Smooth muscle cell (in vitro differentiated cells): ENCODE results near the gene KCNA3. TPM values are rescaled to one million over a fixed set of nuclear protein-coding genes. Genes with fewer than 3 reads are reported as not detected.

Experiments
- DNase-seq: peaks from one replicate; lab custom pipeline; 2025; ENCODE audit not compliant: unreplicated experiment; lab: John Stamatoyannopoulos, UW
- H2AFZ ChIP-seq: fragments of 200-600 bp; sonication (generic); 2 replicates; pipeline ENCODE4 v1.6.0; 2016; ENCODE audit warnings: antibody characterized with exemption, low read depth, mild to moderate bottlenecking
- H3F3A ChIP-seq: fragments of 200-600 bp; sonication (generic); 2 replicates; pipeline ENCODE4 v1.6.0; 2017; ENCODE audit warnings: antibody characterized with exemption, low read depth
- H3K27ac ChIP-seq: fragments of 200-600 bp; sonication (generic); 2 replicates; pipeline ENCODE4 v1.5.1; 2016; ENCODE audit warnings: low read depth, mild to moderate bottlenecking
- H3K27me3 ChIP-seq: fragments of 200-600 bp; sonication (generic); 2 replicates; pipeline ENCODE4 v1.6.1; 2016; ENCODE audit warnings: low read depth, mild to moderate bottlenecking
- H3K36me3 ChIP-seq: fragments of 200-600 bp; sonication (generic); 2 replicates; pipeline ENCODE4 v1.5.1; 2016; ENCODE audit warnings: low read depth
- H3K4me1 ChIP-seq: fragments of 200-600 bp; sonication (generic); 2 replicates; pipeline ENCODE4 v1.5.1; 2016; ENCODE audit warnings: low read depth
- H3K4me2 ChIP-seq: fragments of 200-600 bp; sonication (generic); 2 replicates; pipeline ENCODE4 v1.6.0; 2016; ENCODE audit warnings: mild to moderate bottlenecking
- H3K4me3 ChIP-seq: fragments of 200-600 bp; sonication (generic); 2 replicates; pipeline ENCODE4 v1.5.1; 2016; ENCODE audit warnings: mild to moderate bottlenecking
- H3K79me2 ChIP-seq: fragments of 200-600 bp; sonication (generic); 2 replicates; pipeline ENCODE4 v1.6.0; 2016; ENCODE audit warnings: low read depth, mild to moderate bottlenecking
- H3K9ac ChIP-seq: fragments of 200-600 bp; sonication (generic); 2 replicates; pipeline ENCODE4 v1.6.0; 2016; ENCODE audit warnings: low read depth
- H3K9me3 ChIP-seq: fragments of 200-600 bp; sonication (generic); replicated peaks from 2 replicates; pipeline ENCODE4 v1.5.1; 2016; ENCODE audit warnings: low read depth
- H4K20me1 ChIP-seq: fragments of 200-600 bp; sonication (generic); 2 replicates; pipeline ENCODE4 v1.6.0; 2016; ENCODE audit warnings: low read depth
- CTCF ChIP-seq: fragments of 200-600 bp; sonication (generic); IDR thresholded peaks from 2 replicates; pipeline ENCODE4 v1.5.1; 2017; ENCODE audit warnings: borderline replicate concordance, mild to moderate bottlenecking, antibody characterized with exemption; ENCODE audit not compliant: insufficient read depth, poor library complexity, severe bottlenecking
- WGBS: methylation state at CpG from one replicate; pipeline ENCODE4 v1.1.7; 2016; ENCODE audit warnings: low lambda C conversion rate; 5-methylcytosine and 5-hydroxymethylcytosine counted together
- polyA plus RNA-seq: library from polyadenylated mRNA; unstranded; fragments of >200 nt; fragmentation: Nextera tagmentation; extraction: Ambion mirVana; gene quantifications from 2 replicates; pipeline ENCODE4 v1.2.1, GENCODE V29; 2016
- total RNA-seq: library from RNA; depleted of rRNA; stranded (reverse); fragments of >200 nt; gene quantifications from 2 replicates; pipeline ENCODE4 v1.2.3, GENCODE V29; 2014

The KCNA3 gene
- total and polyA plus RNA-seq, 2 experiments from 2014 or later, result 3.7 to 9.3 TPM

- peaks cover 4% of the 10 kb centered on the region for H3K27me3 ChIP-seq
- H3K9me3 ChIP-seq, result no peaks in the 10 kb centered on the region
- no peak overlapping the region for H2AFZ ChIP-seq
- H3K4me1 ChIP-seq, result no peaks in the 10 kb centered on the region
- H3K4me2 ChIP-seq, result no peak overlapping the region
- no peak for TF ChIP-seq CTCF
- H4K20me1 ChIP-seq, result no peaks in the 10 kb centered on the region
- no peak for DNase-seq
- 81% methylated on average over 6 of the region's 6 CpGs for WGBS
- no peaks in the 10 kb centered on the region for H3K36me3 ChIP-seq
- no peak overlapping the region for H3K4me3 ChIP-seq
- no peaks in the 10 kb centered on the region for H3F3A ChIP-seq
- H3K9ac ChIP-seq, result no peak overlapping the region
- H3K79me2 ChIP-seq, result no peaks in the 10 kb centered on the region
- H3K27ac ChIP-seq, result no peak overlapping the region
These were observed 42.4 kb upstream of the KCNA3 start for GRCh38 chr1:110717179-110717578.

- DNase-seq, result no peak
- TF ChIP-seq CTCF, result no peak
- Histone ChIP-seq H4K20me1 (no peaks in the 10 kb centered on the region), H3K79me2 (no peaks in the 10 kb centered on the region), H3K4me1 (no peaks in the 10 kb centered on the region), H3K4me3 (no peak overlapping the region), H3K27ac (no peak overlapping the region), H3K4me2 (no peak overlapping the region), H3K9ac (no peak overlapping the region), H2AFZ (no peak overlapping the region), H3K27me3 (no peaks in the 10 kb centered on the region), H3K36me3 (no peaks in the 10 kb centered on the region), H3F3A (no peaks in the 10 kb centered on the region), H3K9me3 (no peaks in the 10 kb centered on the region)
- WGBS, result 64% methylated on average over 3 of the region's 3 CpGs
These were observed 39.7 kb upstream of the KCNA3 start for GRCh38 chr1:110714374-110714995.

GRCh38 chr1:110713221-110713620 is 38.5 kb upstream of the KCNA3 start:
- Histone ChIP-seq H3K4me2 (no peak overlapping the region), H3K27ac (no peak overlapping the region), H3K36me3 (no peaks in the 10 kb centered on the region), H3K9me3 (no peaks in the 10 kb centered on the region), H3F3A (no peaks in the 10 kb centered on the region), H3K4me1 (no peaks in the 10 kb centered on the region), H3K27me3 (no peaks in the 10 kb centered on the region), H3K9ac (no peak overlapping the region), H2AFZ (no peak overlapping the region), H3K79me2 (no peaks in the 10 kb centered on the region), H4K20me1 (no peaks in the 10 kb centered on the region), H3K4me3 (no peak overlapping the region)
- TF ChIP-seq CTCF, result no peak
- WGBS, result 87% methylated on average over 3 of the region's 3 CpGs
- no peak for DNase-seq

GRCh38 chr1:110710314-110710713 is 35.6 kb upstream of the KCNA3 start:
- Histone ChIP-seq H2AFZ (no peak overlapping the region), H3K79me2 (no peaks in the 10 kb centered on the region), H3K4me2 (no peak overlapping the region), H3K27me3 (no peaks in the 10 kb centered on the region), H3K9ac (no peak overlapping the region), H3K4me1 (no peaks in the 10 kb centered on the region), H4K20me1 (no peaks in the 10 kb centered on the region), H3K36me3 (no peaks in the 10 kb centered on the region), H3K27ac (no peak overlapping the region), H3F3A (no peaks in the 10 kb centered on the region), H3K4me3 (no peak overlapping the region), H3K9me3 (no peaks in the 10 kb centered on the region)
- WGBS, result 95% methylated on average over 4 of the region's 4 CpGs
- no peak for TF ChIP-seq CTCF
- no peak for DNase-seq
